Glomerular visceral epithelial cell (primary cell): ENCODE results near the gene PRIM2.
A peak's percentile ranks its signal among the peaks of the same experiment; 100 is the strongest.
"Not testable (repeated sequence)": the region's sequence is repeated elsewhere in the genome, so short reads cannot be mapped to it uniquely, and the experiment has no call there.

Experiments used
- DNase-seq: peaks from one replicate; pipeline ENCODE4 v3.0.0-alpha.2; 2016; ENCODE audit errors: extremely low spot score

The PRIM2 gene

DNA sequence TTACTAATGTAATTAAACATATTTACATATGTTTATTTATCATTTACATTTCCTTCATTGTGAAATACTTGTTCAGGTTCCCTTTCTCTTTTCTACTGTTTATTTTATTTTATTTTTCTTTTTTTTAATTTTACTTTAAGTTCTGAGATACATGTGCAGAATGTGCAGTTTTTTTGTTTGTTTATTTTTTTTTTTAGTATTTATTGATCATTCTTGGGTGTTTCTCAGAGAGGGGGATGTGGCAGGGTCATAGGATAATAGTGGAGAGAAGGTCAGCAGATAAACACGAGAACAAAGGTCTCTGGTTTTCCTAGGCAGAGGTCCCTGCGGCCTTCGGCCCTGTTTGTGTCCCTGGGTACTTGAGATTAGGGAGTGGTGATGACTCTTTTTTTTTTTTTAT is 8.7 kb upstream of the PRIM2 start:
- DNase-seq: not testable (repeated sequence)

DNA sequence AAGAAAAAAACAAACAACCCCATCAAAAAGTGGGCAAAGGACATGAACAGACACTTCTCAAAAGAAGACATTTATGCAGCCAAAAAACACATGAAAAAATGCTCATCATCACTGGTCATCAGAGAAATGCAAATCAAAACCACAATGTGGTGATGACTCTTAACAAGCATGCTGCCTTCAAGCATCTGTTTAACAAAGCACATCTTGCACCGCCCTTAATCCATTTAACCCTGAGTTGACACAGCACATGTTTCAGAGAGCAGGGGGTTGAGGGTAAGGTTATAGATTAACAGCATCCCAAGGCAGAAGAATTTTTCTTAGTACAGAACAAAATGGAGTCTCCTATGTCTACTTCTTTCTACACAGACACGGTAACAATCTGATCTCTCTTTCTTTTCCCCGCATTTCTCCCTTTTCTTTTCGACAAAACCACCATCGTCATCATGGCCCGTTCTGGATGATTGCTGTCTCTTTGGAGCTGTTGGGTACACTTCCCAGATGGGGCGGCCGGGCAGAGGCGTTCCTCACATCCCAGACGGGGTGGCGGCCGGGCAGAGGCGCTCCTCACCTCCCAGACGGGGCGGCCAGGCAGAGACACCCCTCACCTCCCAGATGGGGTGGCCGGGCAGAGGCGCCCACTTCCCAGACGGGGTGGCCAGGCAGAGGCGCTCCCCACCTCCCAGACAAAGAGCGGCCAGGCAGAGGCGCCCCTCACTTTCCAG is 7.2 kb upstream of the PRIM2 start:
- peak; percentile 35 for DNase-seq

DNA sequence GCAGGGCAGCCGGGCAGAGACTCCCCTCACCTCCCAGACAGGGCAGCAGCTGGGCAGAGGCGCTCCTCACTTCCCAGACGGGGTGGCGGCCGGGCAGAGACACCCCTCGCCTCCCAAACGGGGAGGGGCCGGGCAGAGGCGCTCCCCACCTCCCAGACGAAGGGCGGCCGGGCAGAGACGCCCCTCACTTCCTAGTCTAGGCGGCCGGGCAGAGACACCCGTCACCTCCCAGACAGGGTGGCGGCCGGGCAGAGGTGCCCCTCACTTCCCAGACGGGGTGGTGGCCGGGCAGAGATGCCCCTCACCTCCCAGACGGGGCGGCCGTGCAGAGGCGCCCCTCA is 6.6 kb upstream of the PRIM2 start:
- no peak for DNase-seq

DNA sequence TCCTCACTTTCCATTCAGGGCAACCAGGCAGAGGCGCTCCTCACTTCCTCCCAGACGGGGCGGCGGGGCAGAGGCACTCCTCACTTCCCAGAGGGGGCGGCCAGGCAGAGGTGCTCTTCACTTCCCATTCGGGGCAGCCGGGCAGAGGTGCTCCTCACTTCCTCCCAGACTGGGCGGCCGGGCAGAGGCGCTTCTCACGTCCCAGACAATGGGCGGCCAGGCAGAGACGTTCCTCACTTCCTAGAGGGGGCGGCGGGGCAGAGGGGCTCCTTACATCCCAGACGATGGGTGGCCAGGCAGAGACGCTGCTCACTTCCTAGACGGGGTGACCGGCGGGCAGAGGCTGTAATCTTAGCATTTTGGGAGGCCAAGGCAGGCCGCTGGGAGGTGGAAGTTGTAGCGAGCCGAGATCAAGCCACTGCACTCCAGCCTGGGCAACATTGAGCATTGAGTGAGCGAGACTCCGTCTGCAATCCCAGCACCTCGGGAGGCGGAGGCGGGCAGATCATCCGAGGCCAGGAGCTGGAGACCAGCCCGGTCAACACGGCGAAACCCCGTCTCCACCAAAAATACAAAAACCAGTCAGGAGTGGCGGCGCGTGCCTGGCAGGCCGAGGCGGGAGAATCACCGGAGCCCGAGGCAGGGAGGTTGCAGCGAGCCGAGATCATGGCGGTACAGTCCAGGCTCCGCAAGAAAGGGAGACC is 6.0 kb upstream of the PRIM2 start:
- DNase-seq: not testable (repeated sequence)

DNA sequence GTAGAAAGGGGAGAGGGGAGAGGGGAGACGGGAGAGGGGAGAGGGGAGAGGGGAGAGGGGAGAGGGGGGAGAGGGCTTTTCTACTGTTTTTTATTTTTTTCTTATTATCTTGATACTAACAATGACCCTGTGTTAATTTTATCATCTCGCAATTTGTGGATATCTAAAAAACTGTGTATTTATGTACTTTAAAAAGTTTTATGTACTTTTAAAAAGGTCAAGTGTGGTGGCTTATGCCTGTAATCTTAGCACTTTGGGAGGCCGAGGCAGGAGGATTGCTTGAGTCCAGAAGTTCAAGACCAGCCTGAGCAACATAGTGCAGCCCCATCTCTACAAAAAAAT is 5.5 kb upstream of the PRIM2 start:
- DNase-seq: no peak

DNA sequence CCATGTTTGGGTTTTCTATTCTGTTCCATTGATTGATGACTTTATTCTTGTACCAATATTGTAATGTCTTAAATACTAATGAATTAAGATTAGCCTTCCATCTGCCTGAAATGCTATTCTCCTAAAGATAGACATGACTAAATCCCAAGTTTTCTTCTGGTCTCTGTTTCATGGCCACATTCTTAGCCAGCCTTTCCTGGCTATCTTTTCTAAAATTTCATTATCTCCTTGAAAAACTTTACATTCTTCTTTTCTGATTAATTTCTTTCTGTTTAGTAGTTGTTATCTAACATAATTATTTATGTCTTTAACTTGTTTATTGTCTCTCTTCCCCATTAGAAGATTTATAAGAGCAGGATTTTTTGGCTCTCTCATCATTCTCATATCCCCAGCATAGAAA is 4.4 kb upstream of the PRIM2 start:
- DNase-seq: no peak

DNA sequence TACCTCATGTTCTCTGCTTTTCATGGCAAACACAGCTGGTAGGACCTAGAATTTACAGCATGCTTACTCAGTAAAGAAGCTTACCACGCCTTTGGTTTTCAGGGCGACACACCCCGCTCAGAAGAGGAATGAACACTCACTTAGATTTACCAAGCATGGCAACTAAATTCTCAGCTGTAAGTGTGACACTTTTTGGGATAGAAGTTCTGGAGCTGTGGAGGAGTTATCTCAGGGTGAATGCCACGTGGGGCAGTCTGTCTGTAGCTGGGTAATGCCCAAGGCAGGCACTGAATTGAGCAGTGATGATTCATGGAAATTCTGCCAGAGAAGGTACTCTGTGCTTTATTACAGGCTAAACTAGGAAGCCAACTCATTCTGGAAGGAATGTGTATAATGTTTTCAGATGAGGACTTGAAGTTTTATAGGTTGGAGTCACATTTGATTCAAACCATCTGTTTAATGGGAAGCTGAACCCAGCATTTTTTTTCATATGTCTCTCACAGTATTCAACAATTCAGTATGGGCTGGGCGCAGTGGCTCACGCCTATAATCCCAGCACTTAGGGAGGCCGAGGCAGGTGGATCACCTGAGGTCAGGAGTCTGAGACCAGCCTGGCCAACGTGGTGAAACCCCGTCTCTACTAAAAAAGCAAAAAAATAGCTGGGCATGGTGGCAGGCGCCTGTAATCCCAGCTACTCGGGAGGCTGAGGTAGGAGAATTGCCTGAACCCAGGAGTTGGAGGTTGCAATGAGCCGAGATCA is 3.5 kb upstream of the PRIM2 start:
- DNase-seq: peak; percentile 90

DNA sequence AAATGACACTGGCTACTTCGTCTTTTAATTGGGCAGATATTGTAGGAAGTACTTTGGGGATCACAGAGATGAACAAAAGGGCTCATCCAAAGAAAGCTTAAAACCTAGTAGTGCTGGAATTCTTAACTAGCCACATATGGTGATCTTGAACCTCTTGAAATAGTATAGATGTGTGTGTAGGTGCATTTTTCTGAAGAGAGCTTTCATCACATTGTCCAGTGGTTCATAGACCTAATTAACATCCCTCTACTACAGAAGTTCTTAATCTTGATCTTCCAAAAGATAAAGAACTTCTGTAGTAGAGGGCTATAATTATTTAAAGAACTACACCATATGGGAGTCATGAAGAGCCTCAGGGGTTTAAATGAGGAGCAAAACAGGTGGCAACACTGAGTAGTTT is 2.3 kb upstream of the PRIM2 start:
- DNase-seq: no peak

DNA sequence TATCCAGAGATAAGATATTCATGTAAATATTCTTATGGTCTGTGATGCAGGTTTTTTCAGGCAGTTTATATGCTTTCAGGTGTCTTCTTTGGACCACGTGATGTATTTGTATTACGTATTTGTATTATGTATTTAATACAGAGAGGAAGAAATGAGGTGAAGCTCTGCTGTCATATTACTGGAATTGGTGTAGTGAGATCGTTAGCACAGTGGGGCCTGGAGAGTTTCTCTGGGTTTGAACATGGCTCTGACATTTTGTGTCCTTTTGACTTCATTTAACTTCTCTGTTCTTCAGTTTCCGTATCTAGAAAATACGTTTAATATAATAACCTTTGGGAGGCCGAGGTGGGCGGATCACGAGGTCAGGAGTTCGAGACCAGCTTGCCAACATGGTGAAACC is 1.6 kb upstream of the PRIM2 start:
- no peak for DNase-seq

DNA sequence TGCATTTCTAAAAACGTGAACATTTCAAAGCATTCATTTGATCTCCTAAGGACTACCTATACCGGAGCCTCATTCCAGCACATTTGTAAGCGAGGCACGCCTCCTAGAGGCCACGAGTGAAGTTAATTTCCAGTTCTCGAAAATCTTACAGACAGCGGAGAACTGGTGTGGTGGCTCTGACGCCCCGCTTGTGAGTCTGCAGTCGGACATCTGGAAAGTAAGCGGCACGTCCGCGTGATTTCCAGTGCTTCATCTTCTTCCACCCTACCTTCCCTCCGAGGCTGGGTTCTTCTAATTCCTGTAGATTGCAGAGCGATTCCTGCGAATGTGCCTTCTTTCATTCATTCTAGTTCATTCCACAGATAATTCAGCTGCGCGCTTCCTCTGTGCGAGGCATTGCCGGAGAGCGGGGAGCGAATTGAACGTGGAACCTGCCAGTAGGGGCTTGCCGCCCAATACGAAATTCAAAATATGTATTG is 810 bp upstream of the PRIM2 start:
- peak; percentile 92 for DNase-seq

DNA sequence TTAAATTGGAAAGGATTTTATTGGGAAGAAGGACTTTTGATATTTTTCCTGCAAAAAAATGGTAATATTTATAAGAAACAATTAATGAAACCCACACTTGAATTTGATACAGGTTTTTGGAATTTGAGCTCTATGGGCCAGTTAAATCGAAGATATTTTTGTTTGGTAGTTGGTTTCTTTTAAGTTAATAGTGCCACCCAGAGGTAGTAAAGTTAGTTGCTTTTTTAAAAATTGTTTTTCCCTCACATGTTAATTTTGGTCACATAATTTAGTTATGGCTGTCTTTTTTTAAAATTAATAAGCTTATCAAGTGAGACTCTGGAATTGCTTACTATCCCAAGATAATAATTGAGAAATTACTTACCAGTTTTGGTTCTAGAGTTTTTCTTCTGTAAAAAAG is 7.1 kb downstream of the PRIM2 start:
- no peak for DNase-seq

DNA sequence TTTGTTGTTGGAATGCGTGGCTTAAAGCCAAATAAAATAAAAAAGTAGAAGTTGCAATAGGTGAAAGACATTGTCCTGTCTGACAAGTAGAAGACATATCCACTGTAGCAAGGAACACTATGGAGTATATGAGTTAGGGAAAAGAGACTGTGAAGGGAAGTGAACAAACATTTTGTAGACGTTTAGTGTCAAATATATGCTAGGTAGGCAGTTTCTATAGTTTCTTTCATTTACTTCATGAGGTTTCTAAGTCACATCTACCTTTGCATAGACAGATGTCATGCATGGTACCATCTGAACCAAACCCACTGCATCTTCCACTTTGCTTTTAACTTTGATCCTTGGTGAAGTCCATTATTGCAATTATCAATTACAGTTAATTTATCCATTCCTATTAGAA is 9.9 kb downstream of the PRIM2 start:
- DNase-seq: no peak

DNA sequence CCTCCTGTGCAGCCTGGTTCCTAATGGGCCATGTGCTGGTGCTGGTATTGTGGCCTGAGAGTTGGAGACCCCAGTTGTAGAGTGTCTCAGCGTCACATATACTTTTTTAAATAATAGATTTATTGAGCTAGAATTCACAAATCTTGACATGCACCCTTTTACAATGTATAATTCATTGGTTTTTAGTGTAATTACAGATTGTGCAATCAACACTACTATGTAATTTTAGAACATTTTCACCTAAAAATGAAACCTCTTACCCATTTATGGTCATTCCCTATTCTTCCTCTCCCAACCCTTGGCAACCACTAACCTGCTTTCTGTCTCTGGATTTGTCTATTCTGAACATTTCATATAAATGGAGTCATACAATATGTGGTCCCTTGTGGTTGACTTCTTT is 10.6 kb downstream of the PRIM2 start:
- DNase-seq: no peak

DNA sequence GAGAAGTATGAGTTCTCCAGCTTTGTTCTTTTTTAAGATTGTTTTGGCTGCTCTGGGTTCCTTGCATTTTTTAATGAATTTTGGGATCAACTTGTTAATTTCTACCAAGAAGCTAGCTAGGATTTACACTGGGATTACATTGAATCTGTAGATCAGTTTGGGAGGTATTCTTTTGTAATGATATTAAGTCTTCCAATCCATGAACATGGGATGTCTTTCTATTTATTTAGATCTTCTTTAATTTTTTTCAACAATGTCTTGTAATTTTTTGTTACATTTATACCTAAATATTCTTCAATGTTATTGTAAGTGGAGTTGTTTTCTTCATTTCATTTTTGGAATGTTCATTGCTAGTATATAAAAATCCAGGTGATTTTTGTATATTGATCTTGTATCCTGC is 12.5 kb downstream of the PRIM2 start:
- DNase-seq: no peak

DNA sequence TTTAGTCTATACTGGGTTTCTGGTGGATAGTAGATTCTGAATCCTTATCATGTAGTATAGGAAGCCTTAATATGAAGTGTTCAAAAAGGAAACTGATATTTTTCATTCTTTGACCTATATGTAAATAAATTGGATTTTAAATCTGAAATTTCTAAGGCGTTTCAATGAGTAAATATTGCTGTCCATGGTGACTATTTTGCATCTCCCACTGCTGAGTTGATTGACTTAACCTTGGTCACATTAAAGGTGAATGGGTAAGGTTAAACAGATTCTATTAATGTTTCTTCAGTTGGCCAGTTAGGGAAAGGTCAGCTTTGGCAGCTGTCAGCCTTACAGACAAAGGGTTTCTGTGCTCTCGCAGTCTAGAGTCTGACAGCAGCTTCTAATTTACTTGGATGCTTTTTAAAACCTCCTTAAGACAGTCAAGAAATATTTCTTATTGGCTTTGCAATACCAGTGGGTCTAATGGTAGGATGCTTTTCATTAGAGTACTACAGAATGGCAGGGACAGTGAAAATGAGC is 24.8 kb downstream of the PRIM2 start:
- DNase-seq: no peak

DNA sequence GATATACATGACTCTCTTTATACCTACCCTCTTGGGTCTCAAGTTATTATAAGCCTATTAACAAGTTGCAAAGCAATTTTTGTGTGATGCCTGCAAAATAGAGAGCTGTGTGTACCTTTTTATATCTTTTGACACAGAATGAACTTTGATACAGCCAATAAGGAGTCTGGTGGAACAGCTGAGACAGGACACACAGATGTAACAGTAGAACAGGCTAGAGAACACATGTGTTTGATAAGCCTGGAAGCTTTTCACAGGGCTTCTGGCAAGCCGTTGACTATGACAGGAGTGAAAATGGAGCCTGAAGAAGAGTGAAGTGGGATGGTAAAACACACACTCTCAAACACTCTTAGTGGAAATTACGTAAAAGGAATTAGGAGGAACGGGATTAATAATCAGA is 25.9 kb downstream of the PRIM2 start:
- not testable (repeated sequence) for DNase-seq

DNA sequence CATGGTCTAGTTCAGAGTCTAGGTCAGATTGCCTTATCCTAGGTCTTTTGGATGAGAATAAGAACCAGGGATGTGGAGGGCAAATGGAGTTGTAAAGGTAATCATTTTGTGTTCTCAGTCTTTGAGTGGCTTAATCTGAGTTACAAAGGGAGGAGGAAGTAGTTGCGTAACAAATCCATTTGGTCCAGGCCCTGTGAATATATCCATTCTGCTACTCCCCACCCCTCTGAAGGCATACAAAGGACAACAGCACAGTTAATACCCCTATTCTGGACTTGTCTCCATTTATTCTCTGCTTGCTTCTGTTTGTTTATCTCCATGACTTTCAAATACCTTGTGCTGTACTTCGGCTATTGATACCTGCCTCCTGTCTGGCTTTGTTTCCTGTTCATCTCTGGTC is 29.3 kb downstream of the PRIM2 start:
- not testable (repeated sequence) for DNase-seq

DNA sequence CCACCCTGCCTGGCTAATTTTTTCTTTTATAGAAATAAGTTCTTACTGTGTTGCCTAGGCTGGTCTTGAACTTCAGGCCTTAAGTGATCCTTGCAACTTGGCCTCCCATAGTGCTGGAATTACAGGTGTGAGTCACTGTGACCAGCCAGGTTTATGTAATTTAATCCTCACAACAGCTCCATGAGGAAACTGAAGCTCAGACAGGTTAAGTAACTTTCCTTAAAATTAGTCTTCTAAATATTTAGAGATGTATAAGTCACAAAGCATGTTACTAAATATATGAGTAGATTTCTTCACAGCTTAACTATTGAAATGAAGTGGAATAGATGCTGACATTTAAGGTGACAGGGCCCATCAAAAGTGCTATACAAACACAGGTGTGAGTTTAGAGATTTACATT is 30.2 kb downstream of the PRIM2 start:
- DNase-seq: not testable (repeated sequence)

DNA sequence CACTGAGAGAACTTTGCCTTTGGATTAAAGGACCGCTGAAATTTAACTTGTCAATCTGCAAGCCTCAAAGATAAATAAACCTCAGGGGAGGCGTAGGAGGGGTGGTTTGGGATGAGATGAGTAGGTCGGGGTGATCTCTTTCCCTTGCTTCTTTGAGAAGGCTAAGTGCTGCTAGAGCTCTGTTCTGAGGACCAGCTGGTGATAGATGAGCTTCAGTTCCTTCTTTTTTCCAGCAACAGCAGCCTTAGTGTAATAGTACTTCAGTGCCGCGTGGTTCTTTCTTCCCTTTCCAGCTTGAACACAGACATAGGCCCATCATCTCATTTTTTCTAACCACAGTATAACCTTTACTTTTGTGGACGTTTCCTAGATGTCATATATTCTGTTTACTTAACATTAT is 33.0 kb downstream of the PRIM2 start:
- not testable (repeated sequence) for DNase-seq

DNA sequence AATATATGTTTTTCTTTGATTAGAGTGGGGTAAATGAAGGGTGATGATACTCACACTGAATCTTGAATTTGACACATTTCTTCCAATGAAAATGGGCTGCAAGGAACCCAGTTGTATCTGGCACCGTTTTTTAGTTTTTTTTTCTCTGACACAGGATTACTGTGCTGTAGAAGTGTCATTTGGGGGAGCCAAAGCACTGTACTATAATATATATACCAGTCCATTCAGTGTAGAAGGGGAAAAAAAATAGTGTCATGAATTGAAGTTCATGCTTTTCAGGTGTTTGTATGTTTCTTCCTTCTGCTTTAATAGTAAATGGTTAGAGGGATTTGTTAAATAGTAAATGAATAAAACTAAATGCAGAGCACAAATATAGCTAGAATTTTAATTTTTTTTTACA is 35.2 kb downstream of the PRIM2 start:
- DNase-seq: not testable (repeated sequence)

DNA sequence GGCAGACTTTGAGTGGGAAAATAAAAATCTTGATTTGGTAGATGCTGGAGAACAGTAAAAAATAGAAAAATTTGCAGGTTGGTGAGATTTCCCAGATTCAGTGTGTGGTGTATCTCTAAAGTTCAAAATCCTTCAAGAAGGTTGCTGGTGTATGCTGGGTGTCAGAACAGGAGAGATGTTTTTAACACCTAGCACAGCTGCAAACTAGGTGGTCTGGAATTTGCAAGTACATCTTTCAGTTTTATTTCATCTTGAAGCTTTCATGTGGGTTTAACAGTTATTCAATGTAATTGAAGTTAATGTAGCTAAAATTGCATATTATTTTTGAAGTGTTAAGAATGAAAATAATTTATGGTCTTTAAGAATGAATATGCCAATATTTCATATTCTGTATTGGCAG is 40.9 kb downstream of the PRIM2 start:
- DNase-seq: not testable (repeated sequence)

DNA sequence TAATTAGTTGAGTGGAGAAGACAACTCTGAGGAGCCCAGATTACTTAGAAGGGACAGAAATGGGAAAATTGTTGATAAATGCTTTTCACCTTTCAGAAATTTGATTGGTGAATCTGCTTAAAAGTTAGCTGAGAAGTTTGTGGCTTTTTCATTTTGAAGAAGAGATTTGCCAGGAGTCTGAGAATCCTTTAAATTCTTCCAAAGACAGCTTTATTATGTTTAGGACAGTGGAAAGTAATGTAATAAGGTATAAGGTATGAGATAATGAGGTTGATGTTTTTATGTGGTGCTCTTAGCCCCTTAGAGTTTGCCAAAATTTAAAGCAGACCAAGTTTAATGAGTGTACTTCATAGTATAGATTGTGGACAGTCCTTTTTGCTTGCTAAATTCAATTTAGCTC is 42.3 kb downstream of the PRIM2 start:
- not testable (repeated sequence) for DNase-seq

DNA sequence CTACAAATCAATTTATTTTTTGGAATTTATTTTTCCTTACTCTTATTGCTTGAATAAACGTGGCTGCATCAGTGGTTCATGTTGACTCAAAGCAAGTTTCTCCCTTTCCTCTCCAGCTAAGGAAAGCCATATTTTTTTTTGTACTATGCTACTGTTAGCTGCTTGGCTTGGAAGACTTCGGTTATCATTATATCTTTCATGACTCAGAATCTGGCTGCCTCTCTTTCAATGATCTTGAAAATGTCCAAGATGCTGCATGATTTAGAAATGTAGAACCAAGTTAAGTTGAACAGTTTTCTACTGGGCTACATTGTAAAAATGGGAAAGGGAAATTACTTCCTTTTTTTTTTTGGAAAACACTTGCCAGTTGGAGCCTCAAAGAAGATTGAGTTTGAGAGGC is 44.9 kb downstream of the PRIM2 start:
- not testable (repeated sequence) for DNase-seq
